Spleen (tissue), 11 donors: ENCODE data around the gene MRPL36. TPM values are rescaled to one million over a fixed set of nuclear protein-coding genes. Genes with fewer than 3 reads are reported as not detected.

Source experiments
- DNase-seq: peaks from one replicate; pipeline ENCODE4 v3.0.0-alpha.2; 2020
- H3K27ac ChIP-seq, 8 donors: fragments of 200-600 bp; sonication (generic) in 7 of 8; 1 replicate in 4 of 8; 2 replicates in 4 of 8; pipeline versions ENCODE4 v1.5.0 to v1.8.0; 2016 to 2021; ENCODE audit warnings: inconsistent platforms in 4 of 8, mild to moderate bottlenecking in 4 of 8, moderate library complexity in 1 of 8
- H3K27me3 ChIP-seq, 7 donors: fragments of 200-600 bp; sonication (generic) in 6 of 7; replicated peaks in 1 of 7; 1 replicate in 4 of 7; 2 replicates in 3 of 7; pipeline versions ENCODE4 v1.5.0 to v1.8.0; 2016 to 2021; ENCODE audit warnings: inconsistent platforms in 3 of 7, mild to moderate bottlenecking in 1 of 7
- H3K36me3 ChIP-seq, 6 donors: fragments of 200-600 bp; sonication (generic) in 5 of 6; 1 replicate in 4 of 6; 2 replicates in 2 of 6; pipeline versions ENCODE4 v1.5.0 to v1.8.0; 2016 to 2021; ENCODE audit warnings: inconsistent platforms in 2 of 6
- H3K4me1 ChIP-seq, 6 donors: fragments of 200-600 bp; sonication (generic) in 5 of 6; 1 replicate in 3 of 6; 2 replicates in 3 of 6; pipeline versions ENCODE4 v1.5.0 to v1.8.0; 2016 to 2021; ENCODE audit warnings: inconsistent platforms in 3 of 6
- H3K4me3 ChIP-seq, 8 donors: fragments of 200-600 bp; sonication (generic) in 7 of 8; 1 replicate in 4 of 8; 2 replicates in 4 of 8; pipeline versions ENCODE4 v1.5.0 to v1.8.0; 2016 to 2021; ENCODE audit warnings: inconsistent platforms in 4 of 8, mild to moderate bottlenecking in 4 of 8, moderate library complexity in 2 of 8
- H3K9me3 ChIP-seq, 8 donors: fragments of 200-600 bp; sonication (generic) in 7 of 8; 1 replicate in 4 of 8; 2 replicates in 4 of 8; pipeline versions ENCODE4 v1.5.0 to v1.8.0; 2016 to 2021; ENCODE audit warnings: inconsistent platforms in 4 of 8
- POLR2A ChIP-seq, 3 donors: fragments of 450-650 bp; IDR thresholded peaks; one replicate each; pipeline ENCODE4 v1.5.1; 2017; ENCODE audit warnings: antibody characterized with exemption in 3 of 3, mild to moderate bottlenecking in 1 of 3
- POLR2AphosphoS5 ChIP-seq, 3 donors: sonication (generic); formaldehyde crosslinking; IDR thresholded peaks; one replicate each; pipeline ENCODE4 v1.5.1; 2017; ENCODE audit warnings: antibody characterized with exemption in 3 of 3
- WGBS, 5 donors: extraction: QIAGEN DNeasy Blood & Tissue Kit in 3 of 5; methylation state at CpG; one replicate each; pipeline versions ENCODE4 v1.1.5 to v1.1.7; 2013 to 2018; 5-methylcytosine and 5-hydroxymethylcytosine counted together
- intact Hi-C: fragments of 100-400 bp; cut with DNase I; formaldehyde crosslinking; loops from one replicate; pipeline ENCODE4 v1.15.0; 2023; ENCODE audit warnings: low total_unique reads
- polyA plus RNA-seq, 3 donors: library from polyadenylated mRNA; stranded (reverse); fragments of 200-250 nt; gene quantifications; one replicate each; pipeline ENCODE4 v1.2.1, GENCODE V29; 2013
- total RNA-seq, 7 donors: library from RNA; depleted of rRNA in 3 of 7; stranded (reverse); fragments of >200 nt in 3 of 7; fragmentation: NEBNext Ultra II Directional in 4 of 7; extraction: Animal tissue kit (Norgen Biotek cat#: 25700) in 4 of 7; gene quantifications; one replicate each; pipeline versions ENCODE4 v1.1.0 to v1.2.1, GENCODE V29; 2016 to 2021
- TF ChIP-seq, protein P1 (sequence below), 11 experiments: fragments of 200-600 bp in 7 of 11; fragments of 450-650 bp in 4 of 11; sonication (generic) in 4 of 11; IDR thresholded peaks in 8 of 11; conservative IDR thresholded peaks in 3 of 11; 1 replicate in 7 of 11; 2 replicates in 4 of 11; pipeline versions ENCODE4 v1.4.0 to v1.8.0; 2016 to 2021; ENCODE audit warnings: antibody characterized with exemption in 11 of 11, inconsistent platforms in 4 of 11, mild to moderate bottlenecking in 1 of 11
- donor health status: healthy with polysubstance abuse.
- donor health status: DM: no; HTN: no; CAD: no; lungs with moderate emphysema.
- donor health status: DM: no; HTN: no; CAD: no.
- donor health status: Bipolar disorder and iron deficiency.
- donor health status: healthy.
- donor health status: DM: no; HTN: no; CAD: no.
- donor health status: DM: yes; HTN: yes; CAD: no.

The MRPL36 gene
- total and polyA plus RNA-seq, 10 donors = 20.3 to 77.3 (median 35.9) TPM

DNA sequence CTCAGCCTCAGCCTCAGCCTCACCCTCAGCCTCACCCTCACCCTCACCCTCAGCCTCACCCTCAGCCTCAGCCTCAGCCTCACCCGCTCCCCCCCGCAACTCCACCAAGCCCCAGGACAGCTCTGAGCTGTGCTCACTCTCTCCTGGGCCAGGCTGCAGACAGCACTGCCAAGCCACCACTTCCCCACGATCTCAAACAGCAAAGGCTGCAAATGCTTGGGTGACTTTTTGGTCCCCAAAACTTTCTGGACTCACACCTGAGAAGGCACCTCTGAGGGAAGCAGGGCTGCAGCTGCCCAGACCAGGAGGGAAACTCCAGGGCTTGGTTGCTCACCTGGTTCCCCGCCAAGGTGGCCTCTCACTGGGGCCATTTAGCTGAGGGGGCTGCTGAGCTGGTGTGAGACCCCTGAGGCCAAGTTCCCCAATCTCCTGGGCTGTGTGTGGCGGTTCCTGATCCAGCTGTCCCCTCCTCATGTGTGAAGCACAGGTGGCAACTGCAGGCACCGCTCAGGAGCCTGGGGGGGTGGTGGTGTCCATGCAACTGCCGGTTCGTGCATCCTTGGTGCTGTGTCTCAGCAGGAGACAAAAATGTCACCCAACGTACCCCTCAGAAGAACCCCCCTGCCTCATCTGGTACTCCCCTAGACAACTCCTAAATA lies 17.8 kb downstream of the MRPL36 start:
- TF ChIP-seq POLR2AphosphoS5 (IDR thresholded peaks at IDR 0.05) (no peak), POLR2A (IDR thresholded peaks at IDR 0.05) (no peak)
- TF ChIP-seq, protein P1, sequence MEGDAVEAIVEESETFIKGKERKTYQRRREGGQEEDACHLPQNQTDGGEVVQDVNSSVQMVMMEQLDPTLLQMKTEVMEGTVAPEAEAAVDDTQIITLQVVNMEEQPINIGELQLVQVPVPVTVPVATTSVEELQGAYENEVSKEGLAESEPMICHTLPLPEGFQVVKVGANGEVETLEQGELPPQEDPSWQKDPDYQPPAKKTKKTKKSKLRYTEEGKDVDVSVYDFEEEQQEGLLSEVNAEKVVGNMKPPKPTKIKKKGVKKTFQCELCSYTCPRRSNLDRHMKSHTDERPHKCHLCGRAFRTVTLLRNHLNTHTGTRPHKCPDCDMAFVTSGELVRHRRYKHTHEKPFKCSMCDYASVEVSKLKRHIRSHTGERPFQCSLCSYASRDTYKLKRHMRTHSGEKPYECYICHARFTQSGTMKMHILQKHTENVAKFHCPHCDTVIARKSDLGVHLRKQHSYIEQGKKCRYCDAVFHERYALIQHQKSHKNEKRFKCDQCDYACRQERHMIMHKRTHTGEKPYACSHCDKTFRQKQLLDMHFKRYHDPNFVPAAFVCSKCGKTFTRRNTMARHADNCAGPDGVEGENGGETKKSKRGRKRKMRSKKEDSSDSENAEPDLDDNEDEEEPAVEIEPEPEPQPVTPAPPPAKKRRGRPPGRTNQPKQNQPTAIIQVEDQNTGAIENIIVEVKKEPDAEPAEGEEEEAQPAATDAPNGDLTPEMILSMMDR (IDR thresholded peaks at IDR 0.05 in 8 of 11, conservative IDR thresholded peaks at IDR 0.05 in 3 of 11) = no peak

DNA sequence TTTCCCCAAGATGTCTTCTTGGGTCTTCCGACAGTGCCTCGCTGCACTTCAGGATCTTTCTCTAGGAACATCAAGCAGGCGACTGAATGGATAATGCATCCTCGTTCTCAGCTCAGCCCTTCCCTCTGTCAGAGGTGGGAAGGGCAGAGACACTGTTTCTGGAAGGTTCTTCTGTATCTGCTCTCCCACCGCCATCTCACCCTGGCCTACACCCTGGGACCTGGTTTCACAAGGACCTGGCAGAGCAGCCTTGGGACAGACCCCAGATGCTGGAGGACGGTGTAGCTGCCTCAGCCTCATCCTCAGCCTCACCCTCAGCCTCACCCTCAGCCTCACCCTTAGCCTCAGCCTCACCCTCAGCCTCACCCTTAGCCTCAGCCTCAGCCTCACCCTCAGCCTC lies 18.5 kb downstream of the MRPL36 start:
- Histone ChIP-seq H3K36me3 (no peaks in the 10 kb centered on the region), H3K4me1 (peaks cover 0 to 32% (median 2%) of the 10 kb centered on the region in 6 donors), H3K9me3 (no peaks in the 10 kb centered on the region), H3K27ac (no peak overlapping the region), H3K4me3 (no peak overlapping the region), H3K27me3 (peaks cover 0 to 34% (median 0%) of the 10 kb centered on the region in 7 donors)
- DNase-seq = peak; percentile 41
- intact Hi-C loops = no loop called here
- 84 to 93% (median 85%) methylated on average over 6 of the region's 6 CpGs for WGBS, 5 donors
- TF ChIP-seq POLR2AphosphoS5 (IDR thresholded peaks at IDR 0.05) (no peak), POLR2A (IDR thresholded peaks at IDR 0.05) (no peak)
- TF ChIP-seq, protein P1 (IDR thresholded peaks at IDR 0.05 in 8 of 11, conservative IDR thresholded peaks at IDR 0.05 in 3 of 11) = no peak

More for the DNA sequence above, 17.8 kb downstream of the MRPL36 start:
- intact Hi-C loops = no loop called here
- Histone ChIP-seq H3K27ac (no peak overlapping the region), H3K4me3 (no peak overlapping the region), H3K9me3 (no peaks in the 10 kb centered on the region), H3K4me1 (peaks cover 0 to 32% (median 2%) of the 10 kb centered on the region in 6 donors), H3K27me3 (peaks cover 0 to 40% (median 0%) of the 10 kb centered on the region in 7 donors), H3K36me3 (no peaks in the 10 kb centered on the region)
- peak; percentile 62 for DNase-seq
- 70 to 81% (median 75%) methylated on average over 9 of the region's 9 CpGs for WGBS, 5 donors

DNA sequence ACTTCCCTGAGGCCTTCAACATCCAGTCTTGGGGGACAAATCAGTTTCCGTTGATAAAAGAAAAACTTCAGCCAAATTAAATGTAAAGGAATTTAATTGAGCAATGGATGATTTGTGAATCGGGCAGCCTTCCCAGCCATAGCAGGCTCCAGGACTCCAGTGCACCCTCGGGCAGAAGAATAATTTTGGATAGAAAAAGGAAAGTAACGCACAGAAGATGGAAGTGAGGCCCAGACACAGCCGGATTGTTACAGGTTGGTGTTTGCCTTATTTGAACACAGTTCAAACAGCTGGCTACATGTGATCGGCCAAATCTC lies 19.1 kb downstream of the MRPL36 start:
- TF ChIP-seq, protein P1 (IDR thresholded peaks at IDR 0.05 in 8 of 11, conservative IDR thresholded peaks at IDR 0.05 in 3 of 11) = no peak
- TF ChIP-seq POLR2A (IDR thresholded peaks at IDR 0.05) = no peak
- no peak for TF ChIP-seq POLR2AphosphoS5 (IDR thresholded peaks at IDR 0.05)
- H3K36me3 ChIP-seq = no peaks in the 10 kb centered on the region
- H3K4me1 ChIP-seq = peaks cover 0 to 32% (median 2%) of the 10 kb centered on the region in 6 donors
- no peaks in the 10 kb centered on the region for H3K9me3 ChIP-seq
- intact Hi-C loops = no loop called here
- no peak for DNase-seq
- peaks cover 0 to 32% (median 0%) of the 10 kb centered on the region in 7 donors for H3K27me3 ChIP-seq
- no peak overlapping the region for H3K4me3 ChIP-seq
- no peak overlapping the region for H3K27ac ChIP-seq
- WGBS, 5 donors = 82 to 94% (median 88%) methylated on average over 6 of the region's 6 CpGs

DNA sequence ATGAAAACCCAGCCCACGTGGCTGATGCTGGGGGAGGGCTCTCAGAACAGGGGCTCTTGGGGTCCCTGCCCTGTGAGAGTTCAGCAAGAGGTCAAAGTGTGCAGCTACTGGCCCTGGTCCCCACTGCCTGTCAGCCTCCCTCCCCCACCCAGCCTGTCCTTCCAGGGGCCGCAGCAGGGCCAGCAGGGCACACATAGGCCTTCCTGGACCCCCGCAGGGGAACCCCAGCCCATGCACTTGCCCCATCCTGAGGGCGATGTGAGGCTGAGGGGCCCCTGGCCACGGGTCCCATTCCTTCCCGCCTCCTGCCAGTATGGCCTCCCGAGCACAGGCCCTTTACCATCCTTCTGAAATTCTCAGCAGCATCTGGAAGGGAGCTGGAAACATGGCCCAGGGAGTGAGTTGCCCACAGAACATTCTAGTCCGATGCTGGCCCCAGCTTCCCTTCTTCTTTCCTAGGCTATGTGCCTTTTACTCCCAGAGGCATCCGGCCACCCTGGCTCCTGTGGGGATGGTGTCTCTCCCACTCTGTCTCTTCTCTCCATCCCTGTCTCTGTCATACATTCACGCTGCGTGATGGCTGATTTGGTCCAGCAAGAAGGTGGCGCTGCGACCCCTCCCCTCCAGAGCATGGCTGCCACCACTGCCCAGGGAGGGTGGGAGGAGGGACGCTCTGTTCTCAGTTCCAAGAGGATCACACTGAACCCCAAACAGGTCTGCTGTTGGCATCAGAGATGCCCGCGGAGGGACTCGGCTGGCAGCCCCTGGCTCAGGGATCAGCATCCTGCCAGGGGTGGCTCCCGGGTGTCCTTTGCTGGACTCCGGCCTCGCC lies 19.6 kb downstream of the MRPL36 start:
- TF ChIP-seq POLR2A (IDR thresholded peaks at IDR 0.05) = no peak
- no peak for TF ChIP-seq POLR2AphosphoS5 (IDR thresholded peaks at IDR 0.05)
- TF ChIP-seq, protein P1 (IDR thresholded peaks at IDR 0.05 in 8 of 11, conservative IDR thresholded peaks at IDR 0.05 in 3 of 11) = no peak
- Histone ChIP-seq H3K4me3 (no peak overlapping the region), H3K36me3 (no peaks in the 10 kb centered on the region), H3K27me3 (peaks cover 0 to 32% (median 0%) of the 10 kb centered on the region in 7 donors), H3K9me3 (peaks cover 0 to 4% (median 0%) of the 10 kb centered on the region in 8 donors), H3K27ac (no peak overlapping the region), H3K4me1 (peaks cover 0 to 28% (median 2%) of the 10 kb centered on the region in 6 donors)
- 76 to 91% (median 83%) methylated on average over 13 to 20 of the region's 20 CpGs for WGBS, 5 donors
- DNase-seq = peak; percentile 61
- intact Hi-C loops = loop anchor here (5.0 kb wide), 1 partner anchor 242 kb away; no protein-coding TSS in a partner anchor
